Mammary epithelial cell (primary cell): ENCODE measurements around the gene RTKN2.

Experiments used
- CTCF ChIP-seq, 2 donors: IDR thresholded peaks in 1 of 2; conservative IDR thresholded peaks in 1 of 2; 2 replicates each; pipeline ENCODE4 v1.5.1; 2011 to 2012; ENCODE audit warnings: inconsistent platforms in 2 of 2, low read length in 2 of 2, mild to moderate bottlenecking in 2 of 2, control low read depth in 1 of 2, low read depth in 1 of 2; ENCODE audit not compliant: insufficient read depth in 1 of 2; ENCODE audit errors: extremely low read depth in 1 of 2
- EZH2 ChIP-seq: IDR thresholded peaks from 2 replicates; pipeline ENCODE4 v1.6.1; 2012; ENCODE audit warnings: low read length, inconsistent platforms, borderline replicate concordance

GRCh38 chr10:62178568-62178967 lies 90.1 kb downstream of the RTKN2 start:
- TF ChIP-seq CTCF (conservative IDR thresholded peaks at IDR 0.05 in 1 of 2, IDR thresholded peaks at IDR 0.05 in 1 of 2; ENCODE audit: extremely low read depth in 1 of 2, insufficient read depth in 1 of 2, low read depth in 1 of 2, low read length in 2 of 2) (no peak), EZH2 (no peak)
